ENCODE measurements around the gene FBXW10B. TPM values are rescaled to one million over a fixed set of nuclear protein-coding genes. Genes with fewer than 3 reads are reported as not detected.

FBXW10B gene
- total RNA-seq, 1 experiment from 2014 or later = 8.1 TPM

Other genes with a start within 250 kb of the FBXW10B start
- gene CDRT4, start 152.1 kb downstream of the FBXW10B start, total RNA-seq (2022) = 1.3 and 2.8 TPM in 2 replicates
- 7.4 and 7.7 TPM in 2 replicates for gene TVP23C, start 56.2 kb downstream of the FBXW10B start, total RNA-seq (2022)
- gene TRIM16, start 64.6 kb upstream of the FBXW10B start, total RNA-seq (2022) = 53.2 and 56.1 TPM in 2 replicates
- 15.3 and 22.3 TPM in 2 replicates for gene ZNF286A, start 80.0 kb upstream of the FBXW10B start, total RNA-seq (2022)
- 0.19 TPM in 1 of 2 replicates, not detected in the other for gene TBC1D26, start 112.6 kb upstream of the FBXW10B start, total RNA-seq (2022)